ENCODE measurements around the gene MDP1.
"Not testable (repeated sequence)": the region's sequence is repeated elsewhere in the genome, so short reads cannot be mapped to it uniquely, and the experiment has no call there.

GRCh38 chr14:24216876-24217275 is 1.0 kb upstream of the MDP1 start:
- TF ChIP-seq CTCF, POLR2A (IDR thresholded peaks at IDR 0.05): not testable (repeated sequence)
